ENCODE results near the gene KIF16B.

Gene KIF16B

DNA sequence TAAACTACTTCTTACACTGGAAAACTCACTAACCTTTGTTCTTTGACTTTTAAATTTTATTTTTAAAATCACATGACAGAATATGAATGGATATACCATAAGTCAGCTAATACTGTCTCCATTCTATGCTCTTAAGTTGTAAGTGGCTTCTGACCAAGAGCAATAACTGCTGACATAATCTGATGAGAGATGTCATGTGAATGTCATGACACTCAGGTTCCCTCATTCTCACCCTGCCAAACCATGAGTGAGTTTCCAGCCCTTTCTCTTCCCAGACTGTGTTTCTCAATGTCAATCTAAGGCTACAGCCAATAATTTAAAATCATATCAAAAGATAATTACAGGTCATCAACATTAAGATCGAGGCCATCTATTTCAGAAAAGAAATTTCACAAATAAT lies 39.7 kb downstream of the KIF16B start:
- Histone ChIP-seq H3K4me1 (ENCODE audit: low read length) (no peaks in the 10 kb centered on the region), H3K36me3 (replicated peaks; ENCODE audit: low read depth, low read length) (no peaks in the 10 kb centered on the region), H2AFZ (ENCODE audit: low read depth, low read length) (no peak overlapping the region), H3K9ac (ENCODE audit: low read length) (no peak overlapping the region), H3K79me2 (ENCODE audit: low read length) (no peaks in the 10 kb centered on the region), H3K27ac (ENCODE audit: low read length) (no peak overlapping the region), H4K20me1 (ENCODE audit: insufficient read depth, low read length) (no peaks in the 10 kb centered on the region), H3K9me3 (ENCODE audit: insufficient read depth, low read length) (no peaks in the 10 kb centered on the region), H3K4me2 (ENCODE audit: low read length) (no peak overlapping the region), H3K4me3 (ENCODE audit: low read length) (no peak overlapping the region), H3K27me3 (ENCODE audit: low read depth, low read length) (no peaks in the 10 kb centered on the region)
- TF ChIP-seq, protein P1, sequence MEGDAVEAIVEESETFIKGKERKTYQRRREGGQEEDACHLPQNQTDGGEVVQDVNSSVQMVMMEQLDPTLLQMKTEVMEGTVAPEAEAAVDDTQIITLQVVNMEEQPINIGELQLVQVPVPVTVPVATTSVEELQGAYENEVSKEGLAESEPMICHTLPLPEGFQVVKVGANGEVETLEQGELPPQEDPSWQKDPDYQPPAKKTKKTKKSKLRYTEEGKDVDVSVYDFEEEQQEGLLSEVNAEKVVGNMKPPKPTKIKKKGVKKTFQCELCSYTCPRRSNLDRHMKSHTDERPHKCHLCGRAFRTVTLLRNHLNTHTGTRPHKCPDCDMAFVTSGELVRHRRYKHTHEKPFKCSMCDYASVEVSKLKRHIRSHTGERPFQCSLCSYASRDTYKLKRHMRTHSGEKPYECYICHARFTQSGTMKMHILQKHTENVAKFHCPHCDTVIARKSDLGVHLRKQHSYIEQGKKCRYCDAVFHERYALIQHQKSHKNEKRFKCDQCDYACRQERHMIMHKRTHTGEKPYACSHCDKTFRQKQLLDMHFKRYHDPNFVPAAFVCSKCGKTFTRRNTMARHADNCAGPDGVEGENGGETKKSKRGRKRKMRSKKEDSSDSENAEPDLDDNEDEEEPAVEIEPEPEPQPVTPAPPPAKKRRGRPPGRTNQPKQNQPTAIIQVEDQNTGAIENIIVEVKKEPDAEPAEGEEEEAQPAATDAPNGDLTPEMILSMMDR (IDR thresholded peaks at IDR 0.05; ENCODE audit: low read depth, low read length): no peak
- no peak for TF ChIP-seq EZH2phosphoT487 (IDR thresholded peaks at IDR 0.05; ENCODE audit: low read depth)

DNA sequence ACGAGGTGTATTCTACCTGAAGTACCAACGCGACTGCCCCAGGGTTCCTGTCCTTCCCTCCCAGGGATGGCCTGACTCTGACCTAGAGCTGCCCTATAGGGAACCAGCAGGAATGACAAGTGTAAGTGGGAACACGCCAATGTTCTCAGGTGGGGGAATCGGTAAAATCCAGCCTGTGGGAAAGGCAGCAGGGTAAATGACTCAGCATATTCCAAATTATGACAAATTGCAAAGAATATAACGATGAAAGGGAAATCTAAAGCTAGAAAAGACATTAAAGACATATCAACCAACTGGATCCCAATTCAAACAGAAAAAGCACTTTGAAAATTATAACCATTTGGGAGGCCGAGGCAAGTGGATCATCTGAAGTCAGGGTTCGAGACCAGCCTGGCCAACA lies 41.8 kb downstream of the KIF16B start:
- Histone ChIP-seq H3K27me3 (ENCODE audit: low read depth, low read length) (no peaks in the 10 kb centered on the region), H3K4me1 (ENCODE audit: low read length) (no peaks in the 10 kb centered on the region), H3K4me2 (ENCODE audit: low read length) (no peak overlapping the region), H4K20me1 (ENCODE audit: insufficient read depth, low read length) (no peaks in the 10 kb centered on the region), H3K9me3 (ENCODE audit: insufficient read depth, low read length) (no peaks in the 10 kb centered on the region), H3K79me2 (ENCODE audit: low read length) (no peaks in the 10 kb centered on the region), H2AFZ (ENCODE audit: low read depth, low read length) (no peak overlapping the region), H3K4me3 (ENCODE audit: low read length) (no peak overlapping the region), H3K36me3 (replicated peaks; ENCODE audit: low read depth, low read length) (peaks cover 5% of the 10 kb centered on the region), H3K9ac (ENCODE audit: low read length) (no peak overlapping the region), H3K27ac (ENCODE audit: low read length) (no peak overlapping the region)
- TF ChIP-seq, protein P1 (IDR thresholded peaks at IDR 0.05; ENCODE audit: low read depth, low read length): no peak
- TF ChIP-seq EZH2phosphoT487 (IDR thresholded peaks at IDR 0.05; ENCODE audit: low read depth): no peak

DNA sequence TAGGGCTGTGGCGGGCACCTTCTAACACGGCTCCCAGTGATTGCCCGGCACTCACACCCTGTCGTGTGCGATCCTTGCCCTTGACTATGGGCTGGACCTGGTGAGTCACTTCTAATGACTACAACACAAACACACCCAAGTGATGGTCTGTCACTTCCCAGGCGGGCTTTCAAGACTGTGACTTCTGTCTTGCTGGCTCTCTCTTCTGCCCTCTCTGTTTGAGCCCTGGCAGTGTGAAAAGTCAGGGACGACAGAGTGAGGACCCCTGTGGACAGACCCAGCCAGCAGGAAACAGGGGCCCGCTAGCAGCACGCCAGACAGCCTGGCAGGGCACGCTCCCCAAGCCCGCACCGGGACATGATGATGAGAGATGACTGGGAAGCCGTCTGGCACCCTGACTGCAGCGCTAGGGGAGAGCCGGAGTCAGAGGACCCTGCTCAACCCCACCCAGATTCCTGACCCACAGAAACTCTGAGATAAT lies 43.0 kb downstream of the KIF16B start:
- H3K27ac ChIP-seq (ENCODE audit: low read length): no peak overlapping the region
- TF ChIP-seq EZH2phosphoT487 (IDR thresholded peaks at IDR 0.05; ENCODE audit: low read depth): no peak
- TF ChIP-seq, protein P1 (IDR thresholded peaks at IDR 0.05; ENCODE audit: low read depth, low read length): no peak

DNA sequence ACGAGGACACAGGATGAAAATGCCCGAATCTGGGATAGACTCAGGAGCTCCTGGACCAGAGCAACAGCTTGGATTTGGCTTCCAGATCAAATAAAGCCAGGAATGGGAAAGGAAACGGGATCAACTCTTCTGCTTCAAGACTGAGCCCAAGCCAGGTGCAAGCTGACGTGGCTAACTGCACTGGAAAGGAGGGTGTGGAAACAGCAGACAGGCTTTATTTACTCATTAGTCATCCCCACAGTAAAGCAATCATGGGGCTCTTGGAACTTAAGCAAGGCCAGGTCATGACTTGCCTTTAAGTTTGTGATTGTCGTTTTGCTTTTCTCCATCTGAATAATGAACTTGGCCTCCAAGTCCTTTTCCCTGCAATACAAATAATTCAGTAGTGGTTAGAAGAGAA lies 45.2 kb downstream of the KIF16B start:
- no peak for TF ChIP-seq EZH2phosphoT487 (IDR thresholded peaks at IDR 0.05; ENCODE audit: low read depth)
- TF ChIP-seq, protein P1 (IDR thresholded peaks at IDR 0.05; ENCODE audit: low read depth, low read length): no peak
- no peaks in the 10 kb centered on the region for H4K20me1 ChIP-seq (ENCODE audit: insufficient read depth, low read length)
- H3K9ac ChIP-seq (ENCODE audit: low read length): no peak overlapping the region
- H3K27me3 ChIP-seq (ENCODE audit: low read depth, low read length): no peaks in the 10 kb centered on the region
- no peak overlapping the region for H3K4me3 ChIP-seq (ENCODE audit: low read length)
- H3K9me3 ChIP-seq (ENCODE audit: insufficient read depth, low read length): no peaks in the 10 kb centered on the region
- H2AFZ ChIP-seq (ENCODE audit: low read depth, low read length): no peak overlapping the region
- H3K36me3 ChIP-seq (replicated peaks; ENCODE audit: low read depth, low read length): peaks cover 5% of the 10 kb centered on the region
- no peaks in the 10 kb centered on the region for H3K79me2 ChIP-seq (ENCODE audit: low read length)
- no peak overlapping the region for H3K4me2 ChIP-seq (ENCODE audit: low read length)
- no peaks in the 10 kb centered on the region for H3K4me1 ChIP-seq (ENCODE audit: low read length)
- H3K27ac ChIP-seq (ENCODE audit: low read length): no peak overlapping the region

More for the DNA sequence above, 43.0 kb downstream of the KIF16B start:
- no peak overlapping the region for H3K4me2 ChIP-seq (ENCODE audit: low read length)
- no peaks in the 10 kb centered on the region for H3K9me3 ChIP-seq (ENCODE audit: insufficient read depth, low read length)
- no peaks in the 10 kb centered on the region for H3K79me2 ChIP-seq (ENCODE audit: low read length)
- H3K4me3 ChIP-seq (ENCODE audit: low read length): no peak overlapping the region
- no peak overlapping the region for H3K9ac ChIP-seq (ENCODE audit: low read length)
- H4K20me1 ChIP-seq (ENCODE audit: insufficient read depth, low read length): no peaks in the 10 kb centered on the region
- H3K36me3 ChIP-seq (replicated peaks; ENCODE audit: low read depth, low read length): peaks cover 5% of the 10 kb centered on the region
- H3K4me1 ChIP-seq (ENCODE audit: low read length): no peaks in the 10 kb centered on the region
- no peaks in the 10 kb centered on the region for H3K27me3 ChIP-seq (ENCODE audit: low read depth, low read length)
- H2AFZ ChIP-seq (ENCODE audit: low read depth, low read length): no peak overlapping the region
